Natural killer cell (primary cell): ENCODE results near the gene PACRG. TPM values are rescaled to one million over a fixed set of nuclear protein-coding genes. Genes with fewer than 3 reads are reported as not detected.

Experiments used
- ATAC-seq, 3 donors: fragments of 150-1000 bp in 2 of 3; fragments of 200-7000 bp in 1 of 3; cut with Tn5 transposase; 1 replicate in 1 of 3; 2 replicates in 2 of 3; pipeline ENCODE4 v1.10.0; 2021; ENCODE audit warnings: mild to moderate bottlenecking in 2 of 3, moderate library complexity in 2 of 3
- DNase-seq, 2 donors: peaks; one replicate each; pipeline versions ENCODE4 v3.0.0 to v3.0.0-alpha.2; 2013 to 2021; ENCODE audit warnings: mixed read lengths in 1 of 2
- H3K27ac ChIP-seq: one replicate; pipeline ENCODE4 v1.5.1; 2013; ENCODE audit warnings: mild to moderate bottlenecking, low read length
- H3K27me3 ChIP-seq: one replicate; pipeline ENCODE4 v1.6.1; 2013; ENCODE audit warnings: low read length; ENCODE audit not compliant: control insufficient read depth, insufficient read depth
- H3K36me3 ChIP-seq: one replicate; pipeline ENCODE4 v1.6.1; 2013; ENCODE audit warnings: low read length; ENCODE audit not compliant: control insufficient read depth, insufficient read depth
- H3K4me1 ChIP-seq: one replicate; pipeline ENCODE4 v1.6.1; 2013; ENCODE audit warnings: low read length; ENCODE audit not compliant: control insufficient read depth, insufficient read depth
- H3K4me3 ChIP-seq: one replicate; pipeline ENCODE4 v1.5.1; 2013; ENCODE audit warnings: low read length
- H3K9me3 ChIP-seq: one replicate; pipeline ENCODE4 v1.6.1; 2013; ENCODE audit warnings: low read length; ENCODE audit not compliant: control insufficient read depth, insufficient read depth
- H3K27ac Mint-ChIP-seq, 2 donors: one replicate each; pipeline ENCODE4 v1.8.0; 2022; ENCODE audit warnings: mild to moderate bottlenecking in 2 of 2, mixed read lengths in 2 of 2, moderate library complexity in 1 of 2
- H3K27me3 Mint-ChIP-seq, 2 donors: one replicate each; pipeline ENCODE4 v1.8.0; 2022; ENCODE audit warnings: low read depth in 2 of 2, mixed read lengths in 2 of 2
- H3K36me3 Mint-ChIP-seq: one replicate; pipeline ENCODE4 v1.8.0; 2022; ENCODE audit warnings: mixed read lengths
- H3K4me1 Mint-ChIP-seq, 2 donors: one replicate each; pipeline ENCODE4 v1.8.0; 2022; ENCODE audit warnings: mixed read lengths in 2 of 2
- H3K4me3 Mint-ChIP-seq: one replicate; pipeline ENCODE4 v1.8.0; 2022; ENCODE audit warnings: mild to moderate bottlenecking, moderate library complexity, mixed read lengths
- H3K9me3 Mint-ChIP-seq, 2 donors: one replicate each; pipeline ENCODE4 v1.8.0; 2022; ENCODE audit warnings: mixed read lengths in 2 of 2
- WGBS: methylation state at CpG from one replicate; pipeline ENCODE4 v1.1.7; 2013; ENCODE audit warnings: missing lambda C conversion rate; ENCODE audit not compliant: insufficient coverage; 5-methylcytosine and 5-hydroxymethylcytosine counted together
- intact Hi-C: fragments of 100-400 bp; cut with micrococcal nuclease; formaldehyde crosslinking; loops from one replicate; pipeline ENCODE4 v1.14.2; 2022
- total RNA-seq, 4 donors: library from RNA; stranded (reverse); fragments of 120-200 nt in 1 of 4; gene quantifications; one replicate each; pipeline versions ENCODE4 v1.2.3 to v1.2.4, GENCODE V29; 2013 to 2022
- TF ChIP-seq, protein P1 (sequence below): fragments of 200-600 bp; IDR thresholded peaks from one replicate; pipeline ENCODE4 v1.8.0; 2022; ENCODE audit warnings: antibody characterized with exemption

PACRG gene
- total RNA-seq, 3 donors from 2014 or later (not counting 1 experiment from before 2014, with no cell fraction given) = 0.52 TPM; not detected in 2

DNA sequence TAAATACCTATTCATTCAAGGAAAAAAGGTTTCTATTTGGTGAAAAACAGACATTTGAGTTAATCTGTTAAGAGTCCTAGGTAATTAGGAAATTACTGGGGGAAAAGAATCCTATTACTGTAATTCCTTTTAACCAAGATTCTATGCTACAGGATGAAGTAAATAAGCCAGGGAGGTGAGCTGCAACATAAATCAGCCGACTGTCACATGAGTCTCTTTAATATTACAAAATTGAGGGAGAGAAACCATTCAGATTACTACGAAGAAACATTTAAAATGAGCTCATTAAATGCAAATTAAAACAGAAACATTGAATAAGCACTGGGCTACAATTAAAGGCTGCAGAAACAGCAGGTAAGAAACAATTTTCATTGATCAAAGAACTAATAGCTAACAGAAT, 5.5 kb upstream of the PACRG start:
- no peaks in the 10 kb centered on the region for H3K9me3 ChIP-seq
- H3K27me3 Mint-ChIP-seq = peaks cover 0 to 6% of the 10 kb centered on the region in 2 donors
- intact Hi-C loops = loop anchor here (10.0 kb wide), 1 partner anchor 693 kb away; the partner anchor contains the start of gene QKI
- peaks cover 3% of the 10 kb centered on the region for H3K4me1 ChIP-seq
- ATAC-seq (no peak), DNase-seq (no peak)
- no peak overlapping the region for H3K27ac Mint-ChIP-seq
- H3K9me3 Mint-ChIP-seq = no peaks in the 10 kb centered on the region
- no peaks in the 10 kb centered on the region for H3K36me3 Mint-ChIP-seq
- no peaks in the 10 kb centered on the region for H3K36me3 ChIP-seq
- WGBS = 83% methylated on average over 2 of the region's 2 CpGs
- H3K27me3 ChIP-seq = no peaks in the 10 kb centered on the region
- H3K4me3 Mint-ChIP-seq = no peak overlapping the region
- H3K27ac ChIP-seq = no peak overlapping the region
- H3K4me3 ChIP-seq = no peak overlapping the region
- peaks cover 6 to 8% of the 10 kb centered on the region in 2 donors for H3K4me1 Mint-ChIP-seq
- TF ChIP-seq, protein P1, sequence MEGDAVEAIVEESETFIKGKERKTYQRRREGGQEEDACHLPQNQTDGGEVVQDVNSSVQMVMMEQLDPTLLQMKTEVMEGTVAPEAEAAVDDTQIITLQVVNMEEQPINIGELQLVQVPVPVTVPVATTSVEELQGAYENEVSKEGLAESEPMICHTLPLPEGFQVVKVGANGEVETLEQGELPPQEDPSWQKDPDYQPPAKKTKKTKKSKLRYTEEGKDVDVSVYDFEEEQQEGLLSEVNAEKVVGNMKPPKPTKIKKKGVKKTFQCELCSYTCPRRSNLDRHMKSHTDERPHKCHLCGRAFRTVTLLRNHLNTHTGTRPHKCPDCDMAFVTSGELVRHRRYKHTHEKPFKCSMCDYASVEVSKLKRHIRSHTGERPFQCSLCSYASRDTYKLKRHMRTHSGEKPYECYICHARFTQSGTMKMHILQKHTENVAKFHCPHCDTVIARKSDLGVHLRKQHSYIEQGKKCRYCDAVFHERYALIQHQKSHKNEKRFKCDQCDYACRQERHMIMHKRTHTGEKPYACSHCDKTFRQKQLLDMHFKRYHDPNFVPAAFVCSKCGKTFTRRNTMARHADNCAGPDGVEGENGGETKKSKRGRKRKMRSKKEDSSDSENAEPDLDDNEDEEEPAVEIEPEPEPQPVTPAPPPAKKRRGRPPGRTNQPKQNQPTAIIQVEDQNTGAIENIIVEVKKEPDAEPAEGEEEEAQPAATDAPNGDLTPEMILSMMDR = no peak

DNA sequence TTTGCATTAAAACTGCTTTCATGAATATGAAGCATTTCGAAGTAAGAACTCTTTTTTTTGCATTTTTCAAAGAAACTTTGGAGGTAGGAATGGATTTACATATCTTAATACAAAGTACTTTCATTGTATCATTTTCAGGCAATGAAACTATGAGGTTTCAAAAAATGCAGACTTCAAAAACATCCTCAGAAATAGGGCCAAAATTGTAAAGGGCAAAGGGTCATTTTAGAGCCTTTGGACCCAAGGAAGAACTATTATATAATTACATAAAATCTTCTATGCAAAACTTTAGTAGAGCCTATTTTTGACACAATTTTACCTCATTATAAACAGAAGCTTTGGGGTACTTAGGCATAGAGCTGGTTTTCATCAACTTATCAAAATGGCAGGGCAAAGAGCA, 5.1 kb upstream of the PACRG start:
- H3K27me3 Mint-ChIP-seq = peaks cover 0 to 6% of the 10 kb centered on the region in 2 donors
- H3K4me1 Mint-ChIP-seq = peaks cover 6 to 8% of the 10 kb centered on the region in 2 donors

DNA sequence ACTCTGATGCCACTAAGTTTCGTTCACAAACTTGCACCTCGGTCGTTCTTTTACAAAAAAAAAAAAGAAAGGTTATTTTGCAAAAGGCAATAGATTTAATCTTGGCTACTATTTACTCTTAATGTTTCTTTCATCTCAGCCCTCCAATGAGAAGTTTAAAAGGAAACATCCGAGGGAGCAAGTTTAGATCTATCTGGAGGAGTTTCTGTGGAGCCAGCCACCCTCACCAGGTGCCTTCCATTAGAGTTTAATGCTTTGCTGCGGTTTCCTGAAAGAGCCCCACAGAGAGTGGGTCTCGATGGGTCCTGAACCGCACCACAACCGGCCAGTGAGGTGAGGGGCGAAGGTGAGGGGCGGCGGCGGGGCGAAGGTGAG, 840 bp upstream of the PACRG start:
- no peaks in the 10 kb centered on the region for H3K36me3 ChIP-seq
- H3K4me3 Mint-ChIP-seq = peak overlapping the region; percentile 83
- WGBS = 7% methylated on average over 13 of the region's 13 CpGs
- H3K4me1 ChIP-seq = peaks cover 11% of the 10 kb centered on the region
- DNase-seq (peak in 1 of 2 donors; percentile 48), ATAC-seq (peak in 2 of 3 donors; percentile 0)
- H3K27me3 ChIP-seq = no peaks in the 10 kb centered on the region
- H3K27ac ChIP-seq = peak overlapping the region; percentile 72
- H3K9me3 ChIP-seq = no peaks in the 10 kb centered on the region
- H3K4me1 Mint-ChIP-seq = peaks cover 14 to 15% of the 10 kb centered on the region in 2 donors
- intact Hi-C loops = loop anchor here (10.0 kb wide), 1 partner anchor 688 kb away; the partner anchor contains the start of gene QKI
- H3K27ac Mint-ChIP-seq = peak overlapping the region; percentile 17 to 87
- no peaks in the 10 kb centered on the region for H3K9me3 Mint-ChIP-seq
- peak overlapping the region; percentile 77 for H3K4me3 ChIP-seq
- no peaks in the 10 kb centered on the region for H3K27me3 Mint-ChIP-seq
- no peaks in the 10 kb centered on the region for H3K36me3 Mint-ChIP-seq
- TF ChIP-seq, protein P1 = no peak

More for the DNA sequence above, 5.1 kb upstream of the PACRG start:
- Mint-ChIP-seq H3K9me3 (no peaks in the 10 kb centered on the region), H3K27ac (no peak overlapping the region), H3K36me3 (no peaks in the 10 kb centered on the region), H3K4me3 (no peak overlapping the region)
- intact Hi-C loops = loop anchor here (10.0 kb wide), 1 partner anchor 692 kb away; the partner anchor contains the start of gene QKI
- WGBS = no CpG with 5 or more reads among the region's 1 CpG
- Histone ChIP-seq H3K4me1 (peaks cover 3% of the 10 kb centered on the region), H3K9me3 (no peaks in the 10 kb centered on the region), H3K27me3 (no peaks in the 10 kb centered on the region), H3K27ac (no peak overlapping the region), H3K36me3 (no peaks in the 10 kb centered on the region), H3K4me3 (no peak overlapping the region)
- TF ChIP-seq, protein P1 = no peak
- ATAC-seq = no peak
- no peak for DNase-seq

DNA sequence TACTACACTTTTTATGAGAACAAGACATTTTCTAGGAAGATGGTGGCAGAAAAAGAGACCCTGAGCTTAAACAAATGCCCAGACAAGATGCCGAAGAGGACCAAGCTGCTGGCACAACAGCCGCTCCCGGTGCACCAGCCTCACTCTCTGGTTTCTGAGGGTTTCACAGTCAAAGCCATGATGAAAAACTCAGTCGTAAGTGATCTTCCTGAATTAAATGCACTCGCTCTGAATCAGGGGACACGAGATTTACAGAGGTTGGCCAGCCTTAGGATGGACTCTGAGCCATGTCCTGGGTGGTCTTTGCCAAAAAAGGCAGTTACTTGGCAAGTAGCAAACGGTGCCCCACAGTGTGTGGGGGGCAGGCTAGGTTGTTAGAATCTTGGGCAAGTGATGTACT, 423 bp downstream of the PACRG start:
- H3K27ac ChIP-seq = peak overlapping the region; percentile 74
- Mint-ChIP-seq H3K9me3 (no peaks in the 10 kb centered on the region), H3K27ac (peak overlapping the region; percentile 87 to 89), H3K4me3 (peak overlapping the region; percentile 72), H3K36me3 (no peaks in the 10 kb centered on the region), H3K27me3 (no peaks in the 10 kb centered on the region), H3K4me1 (peaks cover 14 to 15% of the 10 kb centered on the region in 2 donors)
- no peak overlapping the region for H3K4me3 ChIP-seq
- 75% methylated on average over 7 of the region's 7 CpGs for WGBS
- DNase-seq = no peak
- H3K36me3 ChIP-seq = no peaks in the 10 kb centered on the region
- intact Hi-C loops = loop anchor here (10.0 kb wide), 1 partner anchor 687 kb away; the partner anchor contains the start of gene QKI
- TF ChIP-seq, protein P1 = no peak
- peaks cover 11% of the 10 kb centered on the region for H3K4me1 ChIP-seq
- H3K27me3 ChIP-seq = no peaks in the 10 kb centered on the region
- H3K9me3 ChIP-seq = no peaks in the 10 kb centered on the region
- ATAC-seq = peak in 1 of 3 donors; percentile 1
